NCI-H774 (cell line): ENCODE measurements around the gene SARS2.

ENCODE experiments used
- DNase-seq: peaks from one replicate; lab custom pipeline; 2025; lab: John Stamatoyannopoulos, UW

The SARS2 gene

DNA sequence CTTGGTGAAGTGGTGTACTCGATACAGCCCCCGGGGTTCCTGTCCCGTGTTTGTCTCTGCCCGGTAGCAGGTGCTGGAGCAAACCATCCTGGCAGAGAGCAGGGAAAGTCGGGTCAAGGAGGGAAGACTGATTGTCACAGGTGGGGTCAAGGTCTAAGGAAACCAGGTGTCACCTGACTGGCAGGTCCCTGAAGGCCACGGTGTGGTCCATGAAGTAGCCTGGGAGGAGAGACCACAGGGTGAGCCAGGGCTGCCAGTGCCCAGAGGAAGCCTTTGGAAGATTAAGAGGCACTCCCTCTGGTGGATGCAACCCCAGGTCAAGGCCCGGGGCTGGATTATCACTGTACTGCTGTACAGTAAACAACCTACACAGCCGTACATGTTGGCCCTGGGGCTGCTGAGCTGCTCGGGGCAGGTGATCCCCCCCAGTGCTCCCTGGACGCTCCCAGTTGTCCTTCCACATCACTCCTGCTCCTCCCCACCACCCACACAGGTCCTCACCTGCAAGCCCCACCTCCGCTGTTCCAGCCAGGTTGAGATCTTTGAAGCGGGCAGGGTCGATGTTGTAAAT lies 12.6 kb downstream of the SARS2 start:
- no peak for DNase-seq

DNA sequence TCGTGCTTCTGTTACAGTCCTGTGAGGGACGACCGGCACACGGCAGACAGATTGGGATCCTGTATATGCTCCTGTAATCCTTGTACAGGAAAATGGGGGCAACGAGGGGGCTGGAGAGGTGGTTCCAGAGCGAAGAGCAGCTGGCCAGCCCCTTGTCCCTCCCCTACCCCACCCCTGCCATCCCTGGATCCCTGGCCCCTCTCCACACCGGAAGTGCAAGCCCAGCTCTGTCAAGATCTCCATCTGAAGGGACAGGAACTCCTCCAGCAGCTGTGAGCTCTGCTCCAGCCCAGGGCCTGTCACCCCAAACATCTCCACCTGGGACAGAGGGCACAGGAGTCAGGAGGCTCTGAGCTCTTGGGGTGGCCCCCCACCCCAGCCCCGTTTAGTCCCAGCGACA lies 13.0 kb downstream of the SARS2 start:
- no peak for DNase-seq

GRCh38 chr19:38915329-38916321 lies 14.9 kb downstream of the SARS2 start:
- DNase-seq = no peak

GRCh38 chr19:38913958-38914357 lies 16.6 kb downstream of the SARS2 start:
- DNase-seq = no peak

DNA sequence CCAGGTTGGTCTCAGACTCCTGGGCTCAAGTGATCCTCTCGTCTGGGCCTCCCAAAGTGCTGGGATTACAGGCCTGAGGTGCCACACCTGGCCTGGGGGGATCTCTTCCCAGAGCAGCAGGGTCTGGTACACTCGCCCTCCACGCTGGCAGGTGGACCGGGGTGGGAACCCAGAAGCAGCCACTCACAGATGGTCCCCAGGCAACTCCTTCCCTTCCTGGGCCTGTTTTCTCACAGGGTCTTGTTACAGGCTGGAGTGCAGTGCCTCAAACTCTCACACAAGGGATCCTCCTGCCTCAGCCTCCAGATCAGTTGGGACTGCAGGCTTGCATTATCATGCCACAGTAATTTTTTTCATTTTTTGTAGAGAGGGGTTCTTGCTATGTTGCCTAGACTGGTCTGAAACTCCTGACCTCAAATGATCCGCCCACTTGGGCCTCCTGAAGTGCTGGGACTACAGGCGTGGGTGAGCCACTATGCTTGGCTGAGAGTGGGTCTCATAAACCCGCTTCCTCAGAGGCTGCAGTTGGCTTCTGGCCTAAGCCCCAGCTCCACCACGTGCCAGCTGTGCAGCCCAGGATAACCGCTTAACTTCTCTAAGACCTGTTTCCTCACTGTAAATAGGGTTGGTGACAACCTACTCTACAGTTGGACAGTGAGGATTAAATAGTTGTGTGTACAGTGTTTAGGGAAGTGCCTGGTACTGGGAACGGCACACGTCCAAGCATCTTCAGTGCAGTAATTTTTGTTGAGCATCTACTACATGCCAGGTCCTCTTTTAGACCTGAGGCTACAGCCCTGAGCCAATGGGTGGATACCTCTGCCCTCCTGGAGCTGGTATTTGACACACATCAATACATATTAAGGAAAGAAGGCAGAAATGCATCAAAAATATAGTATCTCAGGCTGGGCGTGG lies 17.7 kb downstream of the SARS2 start:
- no peak for DNase-seq

- no peak for DNase-seq
These were observed 19.1 kb downstream of the SARS2 start for GRCh38 chr19:38911388-38912001.

GRCh38 chr19:38910488-38910887 lies 20.1 kb downstream of the SARS2 start:
- DNase-seq = no peak

DNA sequence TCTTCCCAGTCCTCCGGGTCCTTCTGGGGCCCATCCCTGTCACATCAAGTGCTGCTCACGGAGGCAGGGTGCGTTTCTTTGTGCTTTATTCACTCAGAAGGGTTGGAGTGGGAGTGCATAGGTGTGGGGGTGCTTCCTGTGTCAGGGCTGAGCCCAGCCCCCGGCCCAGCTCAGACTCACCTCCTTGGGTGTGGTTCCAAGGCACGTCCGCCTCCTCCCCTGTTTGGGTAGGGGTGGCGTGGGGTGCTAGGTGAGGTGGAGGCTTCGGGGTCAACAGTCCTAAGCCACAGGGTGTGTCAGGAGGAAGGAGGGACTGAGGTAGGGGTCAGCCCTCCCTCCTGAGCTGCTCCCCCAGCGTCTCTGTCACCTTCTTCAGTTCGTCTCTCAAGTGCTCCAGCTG lies 21.7 kb downstream of the SARS2 start:
- DNase-seq = no peak

GRCh38 chr19:38907670-38908069 lies 22.9 kb downstream of the SARS2 start:
- no peak for DNase-seq

GRCh38 chr19:38907227-38907626 lies 23.3 kb downstream of the SARS2 start:
- DNase-seq = no peak

DNA sequence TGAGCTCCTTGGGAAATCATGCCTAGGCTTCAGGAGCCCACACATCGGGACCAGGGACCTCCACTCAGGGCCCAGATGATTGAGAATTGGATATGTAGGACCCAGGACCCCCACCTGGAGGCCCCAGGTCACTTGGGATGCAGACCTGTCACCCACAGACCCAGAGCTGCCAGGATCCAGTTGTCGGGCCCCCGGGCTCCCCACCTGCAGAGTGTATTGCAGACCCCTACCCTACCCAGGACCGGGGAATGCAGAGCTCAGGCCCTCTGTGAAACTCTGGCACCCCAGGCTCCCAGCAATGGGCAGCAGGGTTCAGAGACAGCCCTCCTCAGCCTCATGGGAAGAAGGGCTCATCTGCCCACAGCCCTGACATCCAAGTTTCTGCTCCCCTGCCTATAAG lies 24.9 kb downstream of the SARS2 start:
- DNase-seq = no peak

- no peak for DNase-seq
These were observed 25.7 kb downstream of the SARS2 start for GRCh38 chr19:38904581-38905539.

- no peak for DNase-seq
These were observed 28.9 kb downstream of the SARS2 start for GRCh38 chr19:38901683-38902082.

DNA sequence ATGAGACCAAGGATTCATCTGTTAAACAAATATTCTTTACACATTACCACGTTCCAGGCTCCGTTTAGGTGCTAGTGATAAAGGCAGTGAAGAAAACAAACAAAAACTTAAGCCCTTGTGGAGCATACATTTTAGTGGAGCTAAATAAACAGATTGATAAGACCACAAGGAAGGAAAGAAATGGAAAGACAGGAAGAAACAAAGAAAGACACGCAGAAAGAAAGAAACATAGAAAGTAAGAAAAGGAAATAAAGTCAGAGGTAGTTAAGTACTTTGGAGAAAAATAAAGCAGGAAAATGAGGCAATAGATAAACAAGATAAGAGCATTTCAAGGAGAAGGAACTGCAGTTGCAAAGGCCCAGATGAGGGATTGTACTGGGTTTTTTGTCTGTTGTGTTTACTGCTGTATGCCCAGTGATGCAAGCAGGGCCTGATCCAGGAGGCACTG lies 29.8 kb downstream of the SARS2 start:
- DNase-seq = no peak

- DNase-seq = no peak
These were observed 30.3 kb downstream of the SARS2 start for GRCh38 chr19:38900202-38900629.

GRCh38 chr19:38899447-38900201 lies 30.9 kb downstream of the SARS2 start, which contains the start of the genes NFKBIB and SIRT2:
Gene NFKBIB (plus strand): TSS chr19:38899969. CDS start chr19:38900033, 64 bp downstream.
Gene SIRT2 (minus strand): TSS chr19:38899618. CDS start chr19:38899521, 97 bp downstream.
- DNase-seq = peak; percentile 98

DNA sequence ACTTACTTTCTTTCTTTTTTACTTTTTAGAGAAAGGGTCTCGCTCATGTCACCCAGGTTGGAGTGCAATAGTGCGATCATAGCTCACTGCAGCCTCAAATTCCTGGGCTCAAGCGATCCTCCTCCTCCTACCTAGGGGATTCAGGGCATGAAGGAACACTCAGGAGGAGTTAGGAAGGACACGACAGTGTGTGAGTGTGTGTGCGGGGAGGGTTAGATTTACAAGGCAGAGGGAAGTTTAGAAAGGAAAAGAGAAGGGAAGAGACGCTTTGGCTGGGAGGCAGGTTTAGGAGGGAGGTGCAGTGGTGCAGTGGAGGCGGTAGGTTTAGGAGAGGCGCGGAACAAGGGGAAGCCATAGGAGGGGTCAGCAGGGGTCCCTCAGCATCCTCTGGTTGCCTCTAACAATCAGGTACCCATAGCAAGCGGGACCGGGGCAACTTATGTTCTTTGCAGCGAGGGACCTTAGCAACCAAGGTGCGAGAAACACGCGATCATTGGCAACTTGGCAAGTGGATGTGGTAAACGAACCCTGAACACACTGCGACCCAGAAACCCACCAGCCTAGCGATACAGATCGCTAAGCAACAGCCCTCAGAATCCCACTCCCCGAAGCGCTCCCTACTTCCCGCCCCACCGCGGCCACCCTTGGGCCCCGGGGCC lies 31.6 kb downstream of the SARS2 start:
- no peak for DNase-seq

DNA sequence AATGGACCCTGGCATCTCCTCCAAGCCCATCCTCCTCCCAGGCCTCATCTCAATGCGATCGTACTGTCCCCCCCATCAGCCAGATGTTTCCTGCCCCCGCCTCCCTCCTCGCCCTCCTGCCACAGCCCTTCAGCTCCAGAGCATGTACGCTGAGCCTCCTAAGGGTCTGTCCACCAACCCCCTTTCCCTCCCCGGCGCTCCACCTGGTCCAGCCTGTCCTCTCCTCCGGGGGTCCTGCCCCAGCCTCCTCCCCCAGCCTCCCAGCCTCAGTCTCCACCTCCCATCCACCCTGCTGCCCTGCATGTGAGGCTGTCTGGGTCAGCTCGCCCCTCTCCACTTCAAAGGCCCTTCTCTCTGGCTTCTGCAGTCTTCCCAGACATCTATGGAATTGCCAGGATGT lies 35.6 kb downstream of the SARS2 start:
- DNase-seq = no peak

DNA sequence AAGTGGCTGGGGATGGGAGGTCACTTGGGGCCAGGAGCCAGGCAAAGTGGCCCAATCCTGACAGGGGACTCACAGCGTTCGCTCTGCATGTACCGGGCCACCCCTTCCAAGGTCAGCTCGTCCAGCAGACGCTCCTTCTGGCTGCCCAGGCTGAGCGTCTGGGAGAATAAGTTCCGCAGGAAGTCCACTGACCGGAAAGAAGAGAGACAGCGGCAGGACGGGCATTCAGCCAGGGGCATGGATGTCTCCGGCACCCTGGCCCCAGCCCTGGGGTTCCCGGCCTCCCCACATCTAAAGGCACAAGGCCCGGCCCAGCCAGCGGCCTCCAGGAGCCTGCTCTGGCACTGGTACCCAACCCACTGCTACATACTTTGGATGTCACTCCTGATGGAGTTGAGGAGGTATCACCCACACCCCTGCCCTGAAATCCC lies 37.2 kb downstream of the SARS2 start:
- DNase-seq = no peak
